Muscle layer of colon (tissue), 2 donors: ENCODE results near the gene USP37.
A peak's percentile ranks its signal among the peaks of the same experiment; 100 is the strongest.
"Not testable (repeated sequence)": the region's sequence is repeated elsewhere in the genome, so short reads cannot be mapped to it uniquely, and the experiment has no call there.

Experiments
- H3K27ac ChIP-seq: one replicate; pipeline ENCODE4 v1.7.0; 2013; ENCODE audit warnings: low read depth, mild to moderate bottlenecking, low read length, moderate library complexity
- H3K27me3 ChIP-seq, 2 donors: one replicate each; pipeline ENCODE4 v1.7.0; 2013; ENCODE audit warnings: low read length in 2 of 2, mild to moderate bottlenecking in 2 of 2; ENCODE audit not compliant: insufficient read depth in 2 of 2, control insufficient read depth in 1 of 2
- H3K36me3 ChIP-seq: one replicate; pipeline ENCODE4 v1.7.0; 2013; ENCODE audit warnings: mild to moderate bottlenecking, low read length; ENCODE audit not compliant: insufficient read depth
- H3K4me1 ChIP-seq: one replicate; pipeline ENCODE4 v1.7.0; 2013; ENCODE audit warnings: mild to moderate bottlenecking, low read length; ENCODE audit not compliant: insufficient read depth
- H3K4me3 ChIP-seq, 2 donors: one replicate each; pipeline ENCODE4 v1.7.0; 2013; ENCODE audit warnings: low read length in 2 of 2, low read depth in 1 of 2, mild to moderate bottlenecking in 1 of 2, moderate library complexity in 1 of 2
- H3K9ac ChIP-seq: one replicate; pipeline ENCODE4 v1.7.0; 2013; ENCODE audit warnings: low read length
- H3K9me3 ChIP-seq: one replicate; pipeline ENCODE4 v1.7.0; 2013; ENCODE audit warnings: mild to moderate bottlenecking, low read length
- donor health status: abdominal sarcoma.
- donor health status: Adenocarcinoma of cecum.

The USP37 gene

GRCh38 chr2:218576854-218577253 lies 8.7 kb upstream of the USP37 start:
- Histone ChIP-seq H3K27ac (no peak overlapping the region), H3K4me3 (no peak overlapping the region), H3K4me1 (peaks cover 9% of the 10 kb centered on the region), H3K9ac (no peak overlapping the region), H3K27me3 (no peaks in the 10 kb centered on the region), H3K9me3 (no peaks in the 10 kb centered on the region), H3K36me3 (peaks cover 6% of the 10 kb centered on the region)

GRCh38 chr2:218570850-218571249 lies 2.7 kb upstream of the USP37 start:
- Histone ChIP-seq H3K27ac (peak overlapping the region; percentile 36), H3K4me1 (peaks cover 31% of the 10 kb centered on the region), H3K27me3 (no peaks in the 10 kb centered on the region)

DNA sequence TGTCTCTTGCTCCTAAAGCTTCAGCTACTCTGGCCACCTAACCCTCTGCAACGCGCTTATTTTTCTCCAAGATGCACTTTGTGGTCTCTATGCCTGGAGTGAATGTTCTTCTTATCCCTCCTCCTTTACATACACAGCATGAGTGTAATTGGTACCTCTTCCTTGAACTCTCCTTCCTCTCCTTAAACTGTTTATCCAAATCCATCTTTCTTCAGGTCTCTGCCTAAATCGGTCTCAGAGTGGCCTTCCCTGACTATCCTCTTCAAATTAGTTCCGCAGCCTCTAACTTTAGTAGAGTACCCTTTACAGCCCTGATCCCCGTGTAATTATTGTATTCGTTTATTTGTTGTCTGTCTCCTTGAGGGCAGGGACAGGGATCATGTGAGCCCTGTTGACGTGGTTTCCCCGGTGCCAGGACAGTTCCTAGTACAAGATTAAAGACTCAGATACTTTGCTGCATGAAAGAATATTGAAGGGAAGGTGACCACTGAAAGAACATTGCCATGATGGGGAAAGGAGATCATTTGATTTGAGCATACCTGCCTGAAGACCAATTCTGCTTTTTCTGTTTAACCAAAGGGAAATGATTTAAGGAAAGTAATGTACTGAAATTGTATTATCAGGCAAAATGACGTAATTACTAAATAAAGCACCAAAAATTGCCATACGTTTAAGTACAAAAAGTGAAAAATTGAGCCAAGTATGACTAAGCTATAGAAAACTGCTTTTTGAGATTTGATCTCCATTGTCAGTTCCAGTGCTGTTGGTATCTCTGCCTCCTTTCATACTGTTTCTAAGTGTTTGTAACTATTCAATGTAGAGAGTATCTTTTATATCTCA lies 1.7 kb upstream of the USP37 start:
- H3K4me3 ChIP-seq = peak overlapping the region; percentile 75 to 92
- peaks cover 31% of the 10 kb centered on the region for H3K4me1 ChIP-seq
- no peaks in the 10 kb centered on the region for H3K27me3 ChIP-seq
- H3K9ac ChIP-seq = peak overlapping the region; percentile 90
- H3K27ac ChIP-seq = peak overlapping the region; percentile 99
- H3K9me3 ChIP-seq = no peaks in the 10 kb centered on the region
- no peaks in the 10 kb centered on the region for H3K36me3 ChIP-seq

More at GRCh38 chr2:218570850-218571249, 2.7 kb upstream of the USP37 start:
- Histone ChIP-seq H3K4me3 (no peak overlapping the region), H3K9ac (peak overlapping the region; percentile 4), H3K9me3 (no peaks in the 10 kb centered on the region), H3K36me3 (no peaks in the 10 kb centered on the region)

DNA sequence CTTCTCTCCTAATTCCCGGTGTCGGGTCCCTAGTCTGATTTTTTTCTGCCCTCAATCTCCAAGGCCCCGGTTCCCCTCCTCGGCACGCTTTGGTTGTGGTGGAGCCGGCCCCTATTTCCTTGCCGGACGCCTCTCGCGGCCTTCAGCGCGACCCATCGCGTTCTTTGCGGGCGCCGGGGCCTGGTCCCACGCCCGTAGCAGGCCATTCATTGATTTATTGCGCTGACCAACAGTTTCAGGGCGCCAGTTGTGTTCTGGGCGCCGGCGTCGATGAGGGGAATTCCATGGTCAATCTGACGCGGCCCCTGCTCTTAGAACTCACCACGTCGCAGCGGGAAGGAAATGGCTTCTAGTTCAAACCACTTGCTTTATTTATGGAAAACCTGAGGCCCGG lies 884 bp upstream of the USP37 start:
- Histone ChIP-seq H3K4me1 (peaks cover 31% of the 10 kb centered on the region), H3K4me3 (peak overlapping the region; percentile 75 to 92), H3K36me3 (no peaks in the 10 kb centered on the region), H3K27me3 (no peaks in the 10 kb centered on the region), H3K9ac (peak overlapping the region; percentile 90), H3K9me3 (no peaks in the 10 kb centered on the region), H3K27ac (peak overlapping the region; percentile 99)

- H3K27ac ChIP-seq = peak overlapping the region; percentile 99
- peaks cover 31% of the 10 kb centered on the region for H3K4me1 ChIP-seq
- peak overlapping the region; percentile 80 to 88 for H3K4me3 ChIP-seq
- H3K9me3 ChIP-seq = no peaks in the 10 kb centered on the region
- no peaks in the 10 kb centered on the region for H3K27me3 ChIP-seq
- peak overlapping the region; percentile 58 for H3K9ac ChIP-seq
- H3K36me3 ChIP-seq = peaks cover 5% of the 10 kb centered on the region
Observed at GRCh38 chr2:218567797-218568189, 358 bp downstream of the USP37 start.

- no peaks in the 10 kb centered on the region for H3K9me3 ChIP-seq
- H3K9ac ChIP-seq = no peak overlapping the region
- no peak overlapping the region for H3K27ac ChIP-seq
- H3K27me3 ChIP-seq = no peaks in the 10 kb centered on the region
- H3K4me3 ChIP-seq = no peak overlapping the region
- peaks cover 9% of the 10 kb centered on the region for H3K36me3 ChIP-seq
- H3K4me1 ChIP-seq = peaks cover 30% of the 10 kb centered on the region
Observed at GRCh38 chr2:218566296-218566695, 1.9 kb downstream of the USP37 start.

- Histone ChIP-seq H3K9ac (no peak overlapping the region), H3K4me3 (no peak overlapping the region), H3K4me1 (peaks cover 12% of the 10 kb centered on the region), H3K27me3 (no peaks in the 10 kb centered on the region), H3K9me3 (no peaks in the 10 kb centered on the region), H3K36me3 (peaks cover 23% of the 10 kb centered on the region), H3K27ac (no peak overlapping the region)
Observed at GRCh38 chr2:218564056-218564455, 4.1 kb downstream of the USP37 start.

GRCh38 chr2:218558986-218559385 lies 9.2 kb downstream of the USP37 start:
- Histone ChIP-seq H3K27me3 (no peaks in the 10 kb centered on the region), H3K36me3 (peaks cover 38% of the 10 kb centered on the region), H3K9ac (no peak overlapping the region), H3K9me3 (no peaks in the 10 kb centered on the region), H3K4me1 (no peaks in the 10 kb centered on the region), H3K27ac (no peak overlapping the region), H3K4me3 (no peak overlapping the region)

GRCh38 chr2:218557941-218558340 lies 10.2 kb downstream of the USP37 start:
- Histone ChIP-seq H3K36me3 (peaks cover 39% of the 10 kb centered on the region), H3K9ac (no peak overlapping the region), H3K4me1 (no peaks in the 10 kb centered on the region), H3K27me3 (no peaks in the 10 kb centered on the region), H3K9me3 (no peaks in the 10 kb centered on the region), H3K4me3 (no peak overlapping the region), H3K27ac (no peak overlapping the region)

DNA sequence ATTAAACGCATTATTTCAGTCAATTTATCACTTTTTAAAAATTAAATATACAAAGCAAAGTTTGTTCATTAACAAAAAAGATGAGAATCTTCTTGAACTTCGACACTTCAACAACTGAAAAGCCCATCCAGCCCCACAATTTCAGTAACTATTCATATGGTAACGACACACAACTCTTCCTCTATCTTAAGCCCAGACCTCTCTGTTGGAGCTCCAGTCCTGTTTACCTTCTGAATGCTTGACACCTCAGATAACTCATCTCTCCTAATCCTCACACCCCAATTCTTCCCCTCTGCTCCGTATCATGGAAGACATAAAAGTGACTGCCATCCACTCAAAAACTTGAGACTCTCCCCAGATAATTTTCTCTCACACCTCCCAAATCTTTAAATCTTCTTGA lies 12.6 kb downstream of the USP37 start:
- Histone ChIP-seq H3K27ac (no peak overlapping the region), H3K4me3 (no peak overlapping the region), H3K36me3 (peaks cover 42% of the 10 kb centered on the region), H3K9ac (no peak overlapping the region), H3K27me3 (no peaks in the 10 kb centered on the region), H3K4me1 (no peaks in the 10 kb centered on the region), H3K9me3 (no peaks in the 10 kb centered on the region)

GRCh38 chr2:218554225-218554624 lies 13.9 kb downstream of the USP37 start:
- H3K9ac ChIP-seq, H3K27ac ChIP-seq: not testable (repeated sequence)
- H3K36me3 ChIP-seq = peaks cover 35% of the 10 kb centered on the region

GRCh38 chr2:218547978-218548377 lies 20.2 kb downstream of the USP37 start:
- H3K27ac ChIP-seq = no peak overlapping the region
- H3K9ac ChIP-seq = no peak overlapping the region
- H3K36me3 ChIP-seq = peaks cover 57% of the 10 kb centered on the region
- no peaks in the 10 kb centered on the region for H3K9me3 ChIP-seq
- H3K4me3 ChIP-seq = no peak overlapping the region
- H3K4me1 ChIP-seq = no peaks in the 10 kb centered on the region
- no peaks in the 10 kb centered on the region for H3K27me3 ChIP-seq

More at GRCh38 chr2:218554225-218554624, 13.9 kb downstream of the USP37 start:
- H3K27me3 ChIP-seq, H3K4me3 ChIP-seq, H3K4me1 ChIP-seq, H3K9me3 ChIP-seq: not testable (repeated sequence)
